Mucosa of descending colon (tissue), 3 donors: ENCODE data around the gene CCDC183. TPM values are rescaled to one million over a fixed set of nuclear protein-coding genes. Genes with fewer than 3 reads are reported as not detected.
A peak's percentile ranks its signal among the peaks of the same experiment; 100 is the strongest.
"Not testable (repeated sequence)": the region's sequence is repeated elsewhere in the genome, so short reads cannot be mapped to it uniquely, and the experiment has no call there.

Experiments used
- ATAC-seq: fragments of 200-7000 bp; cut with Tn5 transposase; one replicate; pipeline ENCODE4 v1.9.1; 2020; ENCODE audit warnings: mild to moderate bottlenecking, moderate library complexity
- DNase-seq, 3 donors: peaks; one replicate each; pipeline ENCODE4 v3.0.0-alpha.2; 2020
- H3K36me3 ChIP-seq: fragments of 200-600 bp; one replicate; pipeline ENCODE4 v1.8.0; 2021; ENCODE audit warnings: low read depth, mild to moderate bottlenecking
- H3K4me1 ChIP-seq: fragments of 200-600 bp; one replicate; pipeline ENCODE4 v1.8.0; 2021; ENCODE audit warnings: low read depth, mild to moderate bottlenecking
- H3K4me3 ChIP-seq: fragments of 200-600 bp; one replicate; pipeline ENCODE4 v1.8.0; 2021; ENCODE audit warnings: mild to moderate bottlenecking
- H3K9me3 ChIP-seq: fragments of 200-600 bp; one replicate; pipeline ENCODE4 v1.8.0; 2021; ENCODE audit warnings: mild to moderate bottlenecking
- CTCF ChIP-seq: fragments of 200-600 bp; IDR thresholded peaks from one replicate; pipeline ENCODE4 v1.8.0; 2022; ENCODE audit warnings: antibody characterized with exemption, mild to moderate bottlenecking
- intact Hi-C, 2 donors: fragments of 100-400 bp; cut with DNase I in 1 of 2; cut with micrococcal nuclease in 1 of 2; formaldehyde crosslinking; loops; one replicate each; pipeline versions ENCODE4 v1.11.0 to v1.11.1; 2022; cut with DNase I, micrococcal nuclease
- total RNA-seq, 3 donors: library from RNA; stranded (reverse); fragmentation: NEBNext Ultra II Directional in 2 of 3; extraction: Animal tissue kit (Norgen Biotek cat#: 25700) in 2 of 3; gene quantifications; one replicate each; pipeline versions ENCODE4 v1.2.1 to v1.2.4, GENCODE V29; 2021 to 2023
- donor health status: DM: no; HTN: no; CAD: no; lungs with moderate emphysema.
- donor health status: DM: no; HTN: no; CAD: no.
- donor health status: DM: no; HTN: yes; CAD: no.

Gene CCDC183
- total RNA-seq, 3 donors from 2014 or later: 4.0 to 38.0 (median 7.0) TPM

GRCh38 chr9:136759001-136759400, 37.1 kb upstream of the CCDC183 start:
- intact Hi-C loops: no loop called here
- H3K36me3 ChIP-seq: no peaks in the 10 kb centered on the region
- DNase-seq (peak in 2 of 3 donors; percentile 18 to 43), ATAC-seq (no peak)
- H3K9me3 ChIP-seq: no peaks in the 10 kb centered on the region
- H3K4me1 ChIP-seq: no peaks in the 10 kb centered on the region
- no peak for TF ChIP-seq CTCF
- no peak overlapping the region for H3K4me3 ChIP-seq

- H3K36me3 ChIP-seq: no peaks in the 10 kb centered on the region
- H3K9me3 ChIP-seq: no peaks in the 10 kb centered on the region
- intact Hi-C loops: no loop called here
- DNase-seq (peak in 2 of 3 donors; percentile 31 to 40), ATAC-seq (no peak)
- peaks cover under 1% of the 10 kb centered on the region for H3K4me1 ChIP-seq
- TF ChIP-seq CTCF: no peak
- no peak overlapping the region for H3K4me3 ChIP-seq
These were observed 36.5 kb upstream of the CCDC183 start for GRCh38 chr9:136759436-136760325.

- DNase-seq (peak in 2 of 3 donors; percentile 31 to 61), ATAC-seq (no peak)
- no peaks in the 10 kb centered on the region for H3K9me3 ChIP-seq
- no peak overlapping the region for H3K4me3 ChIP-seq
- peaks cover 8% of the 10 kb centered on the region for H3K4me1 ChIP-seq
- H3K36me3 ChIP-seq: no peaks in the 10 kb centered on the region
- TF ChIP-seq CTCF: no peak
- intact Hi-C loops: no loop called here
These were observed 35.7 kb upstream of the CCDC183 start for GRCh38 chr9:136760424-136760823.

DNA sequence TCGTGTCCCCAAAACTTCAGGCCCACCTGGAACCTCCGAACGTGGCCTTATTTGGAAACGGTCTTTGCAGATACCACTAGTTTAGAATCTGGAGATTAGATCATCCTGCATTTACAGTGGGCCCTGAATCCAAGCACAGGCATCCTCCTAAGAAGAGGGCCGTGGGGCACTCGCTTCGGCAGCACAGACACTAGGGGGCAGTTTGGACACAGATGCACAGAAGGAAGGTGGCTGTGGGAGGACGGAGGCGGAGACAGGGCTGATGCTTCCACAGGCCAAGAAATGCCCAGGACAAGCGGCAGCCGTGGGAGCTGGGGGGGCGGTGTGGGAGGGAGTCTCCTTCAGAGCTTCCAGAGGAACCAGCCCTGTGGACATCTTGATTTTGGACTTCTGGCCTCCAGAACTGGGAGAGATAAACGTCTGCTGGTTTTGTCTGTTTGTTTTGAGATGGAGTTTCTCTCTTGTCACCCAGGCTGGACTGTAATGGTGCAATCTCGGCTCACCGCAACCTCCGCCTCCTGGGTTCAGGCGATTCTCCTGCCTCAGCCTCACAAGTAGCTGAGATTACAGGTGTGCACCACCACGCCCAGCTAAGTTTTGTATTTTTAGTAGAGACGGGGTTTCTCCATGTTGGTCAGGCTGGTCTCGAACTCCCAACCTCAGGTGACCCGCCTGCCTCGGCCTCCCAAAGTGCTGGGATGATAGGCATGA, 35.1 kb upstream of the CCDC183 start:
- TF ChIP-seq CTCF: peak; percentile 12
- peaks cover 12% of the 10 kb centered on the region for H3K4me1 ChIP-seq
- ATAC-seq: peak; percentile 51
- intact Hi-C loops, H3K9me3 ChIP-seq, H3K4me3 ChIP-seq, H3K36me3 ChIP-seq: not testable (repeated sequence)
- DNase-seq: peak; percentile 50 to 77 (median 67)

DNA sequence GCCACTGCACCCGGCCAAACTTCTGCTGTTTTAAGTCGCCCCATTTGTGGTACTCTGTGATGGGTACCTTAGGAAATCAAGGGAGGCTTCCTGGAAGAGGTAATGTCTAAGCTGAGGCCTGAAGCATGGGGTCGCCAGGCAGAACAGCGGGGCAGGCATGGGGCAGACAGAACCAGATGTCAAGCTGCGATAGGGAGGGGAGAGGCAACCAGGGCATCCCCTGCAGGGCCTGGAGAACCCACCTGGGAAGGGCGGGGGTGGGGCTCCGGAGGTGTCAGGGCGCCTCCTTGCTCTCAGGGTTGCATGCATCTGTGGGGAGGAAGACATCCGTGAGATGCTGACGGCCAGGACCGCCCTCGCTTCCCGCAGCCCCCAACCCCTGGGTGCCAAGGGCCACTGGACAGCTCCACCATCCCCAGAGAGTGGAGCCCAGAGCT, 34.6 kb upstream of the CCDC183 start:
- DNase-seq (peak in 2 of 3 donors; percentile 33 to 40), ATAC-seq (no peak)
- no peak for TF ChIP-seq CTCF
- intact Hi-C loops: no loop called here
- H3K4me3 ChIP-seq: no peak overlapping the region
- H3K9me3 ChIP-seq: no peaks in the 10 kb centered on the region
- H3K4me1 ChIP-seq: peaks cover 14% of the 10 kb centered on the region
- H3K36me3 ChIP-seq: no peaks in the 10 kb centered on the region
